B cell (primary cell): ENCODE data around the gene WDR62. TPM values are rescaled to one million over a fixed set of nuclear protein-coding genes. Genes with fewer than 3 reads are reported as not detected.
A peak's percentile ranks its signal among the peaks of the same experiment; 100 is the strongest.

Source experiments
- ATAC-seq: fragments of 200-7000 bp; cut with Tn5 transposase; one replicate; pipeline ENCODE4 v1.10.0; 2021; ENCODE audit warnings: low read depth, mild to moderate bottlenecking, moderate number of reproducible peaks, moderate library complexity
- CTCF ChIA-PET: fragments of 350-600 bp; sonication (Branson Sonifier 250); formaldehyde crosslinking; loops from one replicate; lab custom pipeline; 2021; ENCODE audit warnings: antibody characterized with exemption, inconsistent platforms; lab: Charles Lee
- POLR2A ChIA-PET: fragments of 350-600 bp; sonication (Branson Sonifier 250); formaldehyde crosslinking; loops from one replicate; lab custom pipeline; 2021; ENCODE audit warnings: antibody characterized with exemption; lab: Charles Lee
- DNase-seq: peaks from one replicate; pipeline ENCODE4 v3.0.0; 2013
- H2AFZ ChIP-seq: 2 replicates; pipeline ENCODE4 v1.6.1; 2012; ENCODE audit warnings: mild to moderate bottlenecking, low read depth, low read length; ENCODE audit not compliant: insufficient read depth, poor library complexity, severe bottlenecking
- H3K27ac ChIP-seq, 2 donors: 1 replicate in 1 of 2; 2 replicates in 1 of 2; pipeline ENCODE4 v1.5.1; 2012 to 2013; ENCODE audit warnings: low read length in 2 of 2, mild to moderate bottlenecking in 2 of 2, moderate library complexity in 1 of 2
- H3K27me3 ChIP-seq, 4 experiments: fragments of 200-600 bp in 1 of 4; sonication (generic) in 1 of 4; replicated peaks in 1 of 4; 1 replicate in 2 of 4; 2 replicates in 2 of 4; pipeline versions ENCODE4 v1.6.1 to v1.7.0; 2013 to 2016; ENCODE audit warnings: low read length in 3 of 4, mild to moderate bottlenecking in 2 of 4, mixed read lengths in 1 of 4, moderate library complexity in 1 of 4; ENCODE audit not compliant: insufficient read depth in 4 of 4, control insufficient read depth in 3 of 4; ENCODE audit errors: control extremely low read depth in 1 of 4
- H3K36me3 ChIP-seq, 2 experiments: replicated peaks in 1 of 2; 1 replicate in 1 of 2; 2 replicates in 1 of 2; pipeline versions ENCODE4 v1.6.1 to v1.7.1; 2013; ENCODE audit warnings: low read length in 1 of 2; ENCODE audit not compliant: insufficient read depth in 2 of 2, control insufficient read depth in 1 of 2; ENCODE audit errors: control extremely low read depth in 1 of 2, extremely low read depth in 1 of 2
- H3K4me1 ChIP-seq, 2 donors: fragments of 200-600 bp in 1 of 2; sonication (generic) in 1 of 2; 1 replicate in 1 of 2; 2 replicates in 1 of 2; pipeline versions ENCODE4 v1.5.1 to v1.6.1; 2013 to 2017; ENCODE audit warnings: low read length in 2 of 2; ENCODE audit not compliant: control insufficient read depth in 2 of 2, insufficient read depth in 2 of 2
- H3K4me2 ChIP-seq: replicated peaks from 2 replicates; pipeline ENCODE3; 2012; ENCODE audit warnings: mild to moderate bottlenecking, low read depth, low read length; ENCODE audit not compliant: poor library complexity, severe bottlenecking
- H3K4me3 ChIP-seq, 5 experiments: fragments of 200-600 bp in 1 of 5; sonication (generic) in 1 of 5; 1 replicate in 3 of 5; 2 replicates in 2 of 5; pipeline versions ENCODE4 v1.5.1 to v1.7.0; 2011 to 2016; ENCODE audit warnings: low read length in 4 of 5, mild to moderate bottlenecking in 4 of 5, low read depth in 2 of 5, control low read depth in 1 of 5, moderate library complexity in 1 of 5; ENCODE audit not compliant: insufficient read depth in 1 of 5; ENCODE audit errors: control extremely low read depth in 1 of 5, extremely low read depth in 1 of 5
- H3K79me2 ChIP-seq: fragments of 200-600 bp; sonication (generic); one replicate; pipeline ENCODE4 v1.6.0; 2016; ENCODE audit warnings: low read length; ENCODE audit not compliant: control insufficient read depth, insufficient read depth
- H3K9ac ChIP-seq: fragments of 200-600 bp; sonication (generic); 2 replicates; pipeline ENCODE4 v1.6.1; 2017; ENCODE audit warnings: mild to moderate bottlenecking, low read length, moderate library complexity
- H3K9me3 ChIP-seq, 3 donors: one replicate each; pipeline versions ENCODE4 v1.6.1 to v1.7.1; 2013; ENCODE audit warnings: low read length in 2 of 3; ENCODE audit not compliant: control insufficient read depth in 2 of 3, insufficient read depth in 1 of 3; ENCODE audit errors: control extremely low read depth in 1 of 3
- H4K20me1 ChIP-seq: 2 replicates; pipeline ENCODE4 v1.6.0; 2012; ENCODE audit warnings: mild to moderate bottlenecking, low read length; ENCODE audit not compliant: insufficient read depth, control insufficient read depth, poor library complexity, severe bottlenecking
- H3K27ac Mint-ChIP-seq: one replicate; pipeline ENCODE4 v1.8.0; 2021; ENCODE audit warnings: mixed read lengths
- H3K27me3 Mint-ChIP-seq: one replicate; pipeline ENCODE4 v1.8.0; 2021; ENCODE audit warnings: mixed read lengths
- H3K4me1 Mint-ChIP-seq: one replicate; pipeline ENCODE4 v1.8.0; 2021; ENCODE audit warnings: mixed read lengths
- H3K4me3 Mint-ChIP-seq: one replicate; pipeline ENCODE4 v1.8.0; 2021; ENCODE audit warnings: mixed read lengths
- H3K9me3 Mint-ChIP-seq: one replicate; pipeline ENCODE4 v1.8.0; 2022; ENCODE audit warnings: mixed read lengths; ENCODE audit not compliant: insufficient read depth
- WGBS: methylation state at CpG from one replicate; pipeline ENCODE4 v1.1.5; 2013; ENCODE audit warnings: missing lambda C conversion rate; ENCODE audit not compliant: insufficient coverage; 5-methylcytosine and 5-hydroxymethylcytosine counted together
- intact Hi-C: fragments of 100-400 bp; cut with micrococcal nuclease; formaldehyde crosslinking; loops from one replicate; pipeline ENCODE4 v1.10.0; 2022
- polyA plus RNA-seq: library from polyadenylated mRNA; depleted of rRNA; stranded (reverse); fragments of >200 nt; gene quantifications from 2 replicates; pipeline ENCODE4 v1.2.3, GENCODE V29; 2012
- total RNA-seq, 2 donors: library from RNA; stranded (reverse); fragments of 120-200 nt in 1 of 2; gene quantifications; 1 replicate in 1 of 2; 2 replicates in 1 of 2; pipeline versions ENCODE4 v1.2.3 to v1.2.4, GENCODE V29; 2013 to 2022
- TF ChIP-seq, protein P1 (sequence below): fragments of 200-600 bp; IDR thresholded peaks from one replicate; pipeline ENCODE4 v1.8.0; 2022; ENCODE audit warnings: antibody characterized with exemption, mild to moderate bottlenecking

WDR62 gene
- total and polyA plus RNA-seq, 2 donors (not counting 1 experiment from before 2014, with no cell fraction given), result 1.8 to 1.9 TPM

DNA sequence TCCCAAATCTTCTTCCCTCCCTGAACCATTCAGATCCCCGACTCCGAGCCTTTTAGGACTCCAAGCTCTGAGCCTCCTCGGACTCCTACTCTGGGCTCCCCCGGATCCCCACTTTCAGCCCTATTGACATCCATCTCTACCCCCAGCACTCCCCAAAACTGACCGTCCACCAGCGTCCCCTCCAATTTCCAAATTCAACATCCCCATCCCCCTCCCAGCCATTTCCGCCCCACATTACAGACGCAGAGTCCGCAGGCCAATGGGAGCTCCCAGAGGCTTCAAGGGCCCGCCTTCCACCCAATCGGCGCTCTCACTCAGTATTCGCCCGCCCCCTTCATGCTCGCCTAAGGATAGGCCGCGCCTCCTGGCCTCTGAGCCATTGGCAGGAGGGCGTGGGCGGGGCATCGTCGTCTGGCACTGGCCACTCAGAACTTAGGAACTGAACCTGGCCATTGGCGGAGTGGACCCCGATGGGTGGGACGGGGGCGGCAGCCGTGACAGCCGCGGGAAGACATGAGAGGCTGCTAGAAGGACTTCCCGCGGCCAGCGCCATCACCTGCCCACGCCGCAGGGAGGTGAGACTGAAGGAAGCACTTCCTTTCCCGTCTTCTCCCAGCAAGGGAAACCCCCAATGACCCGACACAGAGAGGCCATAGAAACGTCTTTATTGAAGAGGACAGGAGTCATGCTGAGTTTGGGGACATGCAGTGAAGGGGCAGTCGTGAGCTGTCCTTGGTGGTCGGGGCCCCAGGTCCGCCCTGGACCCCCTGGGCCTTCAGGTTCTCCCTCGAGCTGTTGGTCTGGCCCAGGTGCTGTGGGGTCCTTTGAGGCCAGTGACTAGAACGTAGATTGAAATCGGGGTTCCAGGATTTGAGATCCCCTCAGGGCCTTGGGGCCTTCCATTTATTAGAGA, 40.4 kb upstream of the WDR62 start, which contains the start of gene ALKBH6:
Gene ALKBH6 (minus strand): TSS at position 202 of the 913 bp plus-strand sequence. CDS start 816 bp downstream, outside the sequence.
- H3K27ac Mint-ChIP-seq, result peak within 1 kb of the TSS; percentile 93
- no peaks in the 10 kb centered on the region for H3K27me3 Mint-ChIP-seq
- WGBS, result 5% methylated on average over 34 of the region's 42 CpGs
- Histone ChIP-seq H3K79me2 (peaks cover 13% of the 10 kb centered on the region), H3K4me1 (peaks cover 16 to 21% of the 10 kb centered on the region in 2 donors), H3K9ac (peak within 1 kb of the TSS; percentile 85), H3K9me3 (no peaks in the 10 kb centered on the region), H3K4me2 (peak within 1 kb of the TSS; percentile 92), H4K20me1 (no peaks in the 10 kb centered on the region), H3K36me3 (no peaks in the 10 kb centered on the region), H3K27me3 (peaks cover 0 to 6% (median 0%) of the 10 kb centered on the region in 4 experiments), H3K4me3 (peak within 1 kb of the TSS; percentile 67 to 94 (median 72)), H3K27ac (peak within 1 kb of the TSS; percentile 70 to 86), H2AFZ (peak within 1 kb of the TSS; percentile 94)
- H3K4me3 Mint-ChIP-seq, result peak within 1 kb of the TSS; percentile 99
- TF ChIP-seq, protein P1, sequence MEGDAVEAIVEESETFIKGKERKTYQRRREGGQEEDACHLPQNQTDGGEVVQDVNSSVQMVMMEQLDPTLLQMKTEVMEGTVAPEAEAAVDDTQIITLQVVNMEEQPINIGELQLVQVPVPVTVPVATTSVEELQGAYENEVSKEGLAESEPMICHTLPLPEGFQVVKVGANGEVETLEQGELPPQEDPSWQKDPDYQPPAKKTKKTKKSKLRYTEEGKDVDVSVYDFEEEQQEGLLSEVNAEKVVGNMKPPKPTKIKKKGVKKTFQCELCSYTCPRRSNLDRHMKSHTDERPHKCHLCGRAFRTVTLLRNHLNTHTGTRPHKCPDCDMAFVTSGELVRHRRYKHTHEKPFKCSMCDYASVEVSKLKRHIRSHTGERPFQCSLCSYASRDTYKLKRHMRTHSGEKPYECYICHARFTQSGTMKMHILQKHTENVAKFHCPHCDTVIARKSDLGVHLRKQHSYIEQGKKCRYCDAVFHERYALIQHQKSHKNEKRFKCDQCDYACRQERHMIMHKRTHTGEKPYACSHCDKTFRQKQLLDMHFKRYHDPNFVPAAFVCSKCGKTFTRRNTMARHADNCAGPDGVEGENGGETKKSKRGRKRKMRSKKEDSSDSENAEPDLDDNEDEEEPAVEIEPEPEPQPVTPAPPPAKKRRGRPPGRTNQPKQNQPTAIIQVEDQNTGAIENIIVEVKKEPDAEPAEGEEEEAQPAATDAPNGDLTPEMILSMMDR, result no peak
- peak; percentile 99 for ATAC-seq
- ChIA-PET CTCF (interaction anchor here (1.4 kb wide), 1 partner anchor 20 kb away, joined by 4 read pairs; the partner anchor contains the start of gene SDHAF1), POLR2A (interaction anchor here (0.6 to 1.7 kb wide), 8 partner anchors 21 to 360 kb away, joined by 3 to 9 read pairs (median 4); partner anchors contain the start of genes POLR2I and THAP8)
- H3K9me3 Mint-ChIP-seq, result no peaks in the 10 kb centered on the region
- DNase-seq, result peak; percentile 98
- H3K4me1 Mint-ChIP-seq, result peaks cover 28% of the 10 kb centered on the region
- intact Hi-C loops, result loop anchor here (1.0 kb wide), 6 partner anchors 19 to 269 kb away; partner anchors contain the start of genes PSENEN, SDHAF1, TBCB and THAP8
